ENCODE measurements around the gene ITIH4. TPM values are rescaled to one million over a fixed set of nuclear protein-coding genes. Genes with fewer than 3 reads are reported as not detected.

Gene ITIH4
- total and polyA plus RNA-seq, 2 donors (not counting 1 experiment from before 2014, with no cell fraction given), result 21.5 to 38.5 TPM

GRCh38 chr3:52822363-52822762 is 8.1 kb downstream of the ITIH4 start:
- Mint-ChIP-seq H3K4me3 (no peak overlapping the region), H3K27me3 (no peaks in the 10 kb centered on the region), H3K4me1 (no peaks in the 10 kb centered on the region), H3K27ac (no peak overlapping the region), H3K9me3 (ENCODE audit: insufficient read depth) (no peaks in the 10 kb centered on the region)
- Histone ChIP-seq H2AFZ (ENCODE audit: insufficient read depth, low read depth, low read length, poor library complexity, severe bottlenecking) (no peak overlapping the region), H3K4me2 (replicated peaks; ENCODE audit: low read depth, low read length, poor library complexity, severe bottlenecking) (no peak overlapping the region), H3K9me3 (ENCODE audit: control extremely low read depth in 1 of 3, control insufficient read depth in 2 of 3, insufficient read depth in 1 of 3, low read length in 2 of 3) (no peaks in the 10 kb centered on the region), H3K79me2 (ENCODE audit: control insufficient read depth, insufficient read depth, low read length) (no peaks in the 10 kb centered on the region), H3K9ac (ENCODE audit: low read length) (no peak overlapping the region), H4K20me1 (ENCODE audit: control insufficient read depth, insufficient read depth, low read length, poor library complexity, severe bottlenecking) (no peaks in the 10 kb centered on the region), H3K27ac (ENCODE audit: low read length in 2 of 2) (no peak overlapping the region), H3K27me3 (replicated peaks in 1 of 4; ENCODE audit: control extremely low read depth in 1 of 4, control insufficient read depth in 3 of 4, insufficient read depth in 4 of 4, low read length in 3 of 4) (no peaks in the 10 kb centered on the region), H3K4me3 (ENCODE audit: control extremely low read depth in 1 of 5, extremely low read depth in 1 of 5, insufficient read depth in 1 of 5, low read depth in 2 of 5, low read length in 4 of 5) (no peak overlapping the region), H3K4me1 (ENCODE audit: control insufficient read depth in 2 of 2, insufficient read depth in 2 of 2, low read length in 2 of 2) (no peaks in the 10 kb centered on the region), H3K36me3 (replicated peaks in 1 of 2; ENCODE audit: control extremely low read depth in 1 of 2, control insufficient read depth in 1 of 2, extremely low read depth in 1 of 2, insufficient read depth in 2 of 2, low read length in 1 of 2) (no peaks in the 10 kb centered on the region)
- DNase-seq, result no peak
- no peak for TF ChIP-seq CTCF (IDR thresholded peaks at IDR 0.05)
- TF ChIP-seq EZH2 (IDR thresholded peaks at IDR 0.05; ENCODE audit: borderline replicate concordance, insufficient read depth, low read depth, low read length, poor library complexity, severe bottlenecking), result no peak
- ATAC-seq (ENCODE audit: low read depth), result no peak
- ChIA-PET CTCF (interaction anchor here (1.3 to 2.8 kb wide), 2 partner anchors 20 to 80 kb away, joined by 3 to 12 read pairs; no protein-coding TSS in a partner anchor), POLR2A (no interaction called here)
- 96% methylated on average over 4 of the region's 5 CpGs for WGBS (ENCODE audit: insufficient coverage)
- intact Hi-C loops (cut with micrococcal nuclease), result no loop called here

GRCh38 chr3:52820736-52821135 is 9.7 kb downstream of the ITIH4 start:
- Histone ChIP-seq H2AFZ (ENCODE audit: insufficient read depth, low read depth, low read length, poor library complexity, severe bottlenecking) (no peak overlapping the region), H3K36me3 (replicated peaks in 1 of 2; ENCODE audit: control extremely low read depth in 1 of 2, control insufficient read depth in 1 of 2, extremely low read depth in 1 of 2, insufficient read depth in 2 of 2, low read length in 1 of 2) (no peaks in the 10 kb centered on the region), H3K9ac (ENCODE audit: low read length) (no peak overlapping the region), H3K4me2 (replicated peaks; ENCODE audit: low read depth, low read length, poor library complexity, severe bottlenecking) (no peak overlapping the region), H3K4me3 (ENCODE audit: control extremely low read depth in 1 of 5, extremely low read depth in 1 of 5, insufficient read depth in 1 of 5, low read depth in 2 of 5, low read length in 4 of 5) (no peak overlapping the region), H3K79me2 (ENCODE audit: control insufficient read depth, insufficient read depth, low read length) (no peaks in the 10 kb centered on the region), H3K27me3 (replicated peaks in 1 of 4; ENCODE audit: control extremely low read depth in 1 of 4, control insufficient read depth in 3 of 4, insufficient read depth in 4 of 4, low read length in 3 of 4) (no peaks in the 10 kb centered on the region), H4K20me1 (ENCODE audit: control insufficient read depth, insufficient read depth, low read length, poor library complexity, severe bottlenecking) (no peaks in the 10 kb centered on the region), H3K4me1 (ENCODE audit: control insufficient read depth in 2 of 2, insufficient read depth in 2 of 2, low read length in 2 of 2) (no peaks in the 10 kb centered on the region), H3K27ac (ENCODE audit: low read length in 2 of 2) (no peak overlapping the region), H3K9me3 (ENCODE audit: control extremely low read depth in 1 of 3, control insufficient read depth in 2 of 3, insufficient read depth in 1 of 3, low read length in 2 of 3) (no peaks in the 10 kb centered on the region)
- CTCF ChIA-PET, result interaction anchor here (0.6 to 2.8 kb wide), 4 partner anchors 50 to 444 kb away, joined by 3 to 12 read pairs (median 4); partner anchors contain the start of gene NEK4
- DNase-seq, result peak; percentile 41
- intact Hi-C loops (cut with micrococcal nuclease), result no loop called here
- Mint-ChIP-seq H3K4me1 (no peaks in the 10 kb centered on the region), H3K27me3 (no peaks in the 10 kb centered on the region), H3K27ac (no peak overlapping the region), H3K4me3 (no peak overlapping the region), H3K9me3 (ENCODE audit: insufficient read depth) (no peaks in the 10 kb centered on the region)
- WGBS (ENCODE audit: insufficient coverage), result 73% methylated on average over 9 of the region's 11 CpGs
- TF ChIP-seq CTCF (IDR thresholded peaks at IDR 0.05) (peak; percentile 62), EZH2 (IDR thresholded peaks at IDR 0.05; ENCODE audit: borderline replicate concordance, insufficient read depth, low read depth, low read length, poor library complexity, severe bottlenecking) (no peak)
- POLR2A ChIA-PET, result no interaction called here
- no peak for ATAC-seq (ENCODE audit: low read depth)

All from B cell (primary cell).